Measurements from ENCODE around the gene NRG2. TPM values are rescaled to one million over a fixed set of nuclear protein-coding genes. Genes with fewer than 3 reads are reported as not detected.

NRG2 gene
- total and polyA plus RNA-seq, 10 donors: 0.83 to 7.7 (median 4.4) TPM

DNA sequence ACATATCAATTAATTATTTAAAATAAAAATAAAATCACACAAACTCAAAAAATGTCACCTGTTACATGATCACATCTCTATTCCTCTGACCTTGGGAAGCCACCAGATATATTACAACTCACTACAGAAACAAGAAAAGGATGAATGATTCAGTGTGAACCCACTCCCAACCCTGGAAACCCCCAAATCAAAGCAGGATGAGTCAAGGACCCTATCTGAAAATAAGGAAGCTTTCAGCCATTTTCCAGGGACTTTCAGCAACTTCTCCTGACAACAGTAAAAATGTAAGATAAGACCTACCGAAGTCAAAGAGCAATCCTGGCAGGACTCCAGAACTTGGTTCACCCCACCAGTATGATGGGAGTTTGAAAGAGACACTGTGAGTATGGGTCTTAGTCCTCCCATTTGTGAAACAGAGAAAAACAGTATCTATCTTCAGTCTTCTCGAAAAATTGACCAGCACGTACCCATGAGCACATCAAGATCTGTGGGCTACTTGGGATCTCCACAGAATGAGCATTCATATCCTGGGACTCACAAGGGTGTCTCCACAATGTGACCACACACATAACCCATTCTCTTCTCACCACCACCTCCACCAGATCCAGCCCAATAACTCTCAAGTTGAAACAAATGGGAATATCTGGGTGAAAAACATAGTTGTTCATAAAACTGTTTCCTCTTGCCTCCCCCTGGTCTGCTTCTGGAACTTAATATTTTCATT is 9.9 kb downstream of the NRG2 start:
- DNase-seq: no peak
- no peak for TF ChIP-seq POLR2A (IDR thresholded peaks at IDR 0.05)
- TF ChIP-seq, protein P1, sequence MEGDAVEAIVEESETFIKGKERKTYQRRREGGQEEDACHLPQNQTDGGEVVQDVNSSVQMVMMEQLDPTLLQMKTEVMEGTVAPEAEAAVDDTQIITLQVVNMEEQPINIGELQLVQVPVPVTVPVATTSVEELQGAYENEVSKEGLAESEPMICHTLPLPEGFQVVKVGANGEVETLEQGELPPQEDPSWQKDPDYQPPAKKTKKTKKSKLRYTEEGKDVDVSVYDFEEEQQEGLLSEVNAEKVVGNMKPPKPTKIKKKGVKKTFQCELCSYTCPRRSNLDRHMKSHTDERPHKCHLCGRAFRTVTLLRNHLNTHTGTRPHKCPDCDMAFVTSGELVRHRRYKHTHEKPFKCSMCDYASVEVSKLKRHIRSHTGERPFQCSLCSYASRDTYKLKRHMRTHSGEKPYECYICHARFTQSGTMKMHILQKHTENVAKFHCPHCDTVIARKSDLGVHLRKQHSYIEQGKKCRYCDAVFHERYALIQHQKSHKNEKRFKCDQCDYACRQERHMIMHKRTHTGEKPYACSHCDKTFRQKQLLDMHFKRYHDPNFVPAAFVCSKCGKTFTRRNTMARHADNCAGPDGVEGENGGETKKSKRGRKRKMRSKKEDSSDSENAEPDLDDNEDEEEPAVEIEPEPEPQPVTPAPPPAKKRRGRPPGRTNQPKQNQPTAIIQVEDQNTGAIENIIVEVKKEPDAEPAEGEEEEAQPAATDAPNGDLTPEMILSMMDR (IDR thresholded peaks at IDR 0.05 in 8 of 11, conservative IDR thresholded peaks at IDR 0.05 in 3 of 11): no peak
- TF ChIP-seq POLR2AphosphoS5 (IDR thresholded peaks at IDR 0.05): no peak
- H3K27me3 ChIP-seq (replicated peaks in 1 of 7): peaks cover 0 to 28% (median 0%) of the 10 kb centered on the region in 7 donors
- no peak overlapping the region for H3K27ac ChIP-seq
- peaks cover 0 to 21% (median 7%) of the 10 kb centered on the region in 6 donors for H3K4me1 ChIP-seq
- H3K4me3 ChIP-seq: no peak overlapping the region
- H3K9me3 ChIP-seq: peaks cover 0 to 5% (median 0%) of the 10 kb centered on the region in 8 donors
- intact Hi-C loops (cut with DNase I; ENCODE audit: low total_unique reads): no loop called here
- WGBS, 5 donors: 79 to 91% (median 85%) methylated on average over 3 of the region's 3 CpGs
- no peaks in the 10 kb centered on the region for H3K36me3 ChIP-seq

DNA sequence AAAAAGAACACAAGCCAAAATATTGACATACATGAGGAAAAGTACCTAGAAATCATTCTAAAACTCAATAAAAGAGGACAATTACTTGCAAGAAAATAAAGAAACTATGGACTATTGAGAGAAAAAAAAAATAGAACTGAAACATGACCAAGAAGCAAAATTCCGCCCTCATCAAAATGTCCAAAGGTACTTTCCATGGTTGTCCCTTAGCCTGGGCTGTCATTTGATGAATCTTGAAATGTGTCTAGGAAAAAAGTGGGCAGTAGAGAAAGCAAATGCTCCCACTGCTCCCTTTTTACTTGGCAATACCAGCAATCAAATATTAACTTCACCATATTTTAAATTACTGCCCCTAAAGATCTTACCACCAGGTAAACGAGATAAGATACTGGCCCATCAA is 10.8 kb downstream of the NRG2 start:
- Histone ChIP-seq H3K9me3 (peaks cover 0 to 5% (median 0%) of the 10 kb centered on the region in 8 donors), H3K4me1 (peaks cover 0 to 16% (median 6%) of the 10 kb centered on the region in 6 donors), H3K4me3 (no peak overlapping the region), H3K27me3 (replicated peaks in 1 of 7) (peaks cover 0 to 22% (median 0%) of the 10 kb centered on the region in 7 donors), H3K27ac (no peak overlapping the region), H3K36me3 (no peaks in the 10 kb centered on the region)
- no peak for TF ChIP-seq POLR2AphosphoS5 (IDR thresholded peaks at IDR 0.05)
- WGBS, 5 donors: 84 to 92% (median 87%) methylated on average over 2 of the region's 2 CpGs
- no peak for DNase-seq
- intact Hi-C loops (cut with DNase I; ENCODE audit: low total_unique reads): no loop called here

DNA sequence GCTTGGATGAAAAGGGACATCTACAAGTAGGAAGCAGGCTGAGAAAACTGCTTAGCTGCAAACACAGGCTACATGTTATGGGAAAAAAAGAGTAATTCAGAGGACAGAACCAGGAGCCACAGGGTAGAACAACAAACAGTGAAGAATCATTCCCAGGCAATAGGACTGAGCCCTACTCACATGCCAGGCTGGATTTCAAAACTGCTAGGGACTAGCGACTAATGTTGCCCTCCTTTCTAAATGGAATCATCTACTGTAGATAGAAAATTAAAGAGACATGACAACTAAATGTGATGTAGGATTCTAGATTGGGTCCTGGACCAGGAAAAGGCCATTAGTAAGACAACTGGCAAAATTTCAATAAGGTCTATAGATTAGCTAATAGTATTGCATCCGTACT is 15.3 kb downstream of the NRG2 start:
- H3K4me3 ChIP-seq: no peak overlapping the region
- no peaks in the 10 kb centered on the region for H3K36me3 ChIP-seq
- DNase-seq: no peak
- peaks cover 0 to 29% (median 0%) of the 10 kb centered on the region in 7 donors for H3K27me3 ChIP-seq (replicated peaks in 1 of 7)
- H3K4me1 ChIP-seq: peaks cover 0 to 5% (median 0%) of the 10 kb centered on the region in 6 donors
- TF ChIP-seq POLR2A (IDR thresholded peaks at IDR 0.05) (no peak), POLR2AphosphoS5 (IDR thresholded peaks at IDR 0.05) (no peak)
- TF ChIP-seq, protein P1 (IDR thresholded peaks at IDR 0.05 in 8 of 11, conservative IDR thresholded peaks at IDR 0.05 in 3 of 11): no peak
- no peak overlapping the region for H3K27ac ChIP-seq
- WGBS, 5 donors: 87 to 94% (median 92%) methylated on average over 2 of the region's 2 CpGs
- H3K9me3 ChIP-seq: no peaks in the 10 kb centered on the region
- intact Hi-C loops (cut with DNase I; ENCODE audit: low total_unique reads): no loop called here

DNA sequence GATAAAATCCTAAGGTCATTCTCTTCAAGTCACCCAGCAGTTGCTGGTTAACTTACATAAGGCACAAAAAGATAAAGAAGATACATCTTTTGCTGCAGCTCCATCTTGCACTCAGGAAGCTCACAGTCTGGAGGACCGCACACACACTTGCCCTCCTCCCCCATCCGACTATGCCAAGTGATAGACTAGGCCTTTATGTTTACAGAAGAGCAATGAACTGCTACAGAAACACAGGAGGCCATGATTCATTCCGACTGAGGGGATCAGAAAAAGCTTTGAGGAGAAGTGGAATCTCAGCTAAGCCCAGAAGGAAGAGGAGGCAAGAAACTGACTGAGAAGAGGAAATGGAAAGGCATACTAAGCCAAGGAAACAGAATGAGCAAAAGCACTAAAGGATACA is 17.4 kb downstream of the NRG2 start:
- Histone ChIP-seq H3K9me3 (no peaks in the 10 kb centered on the region), H3K27ac (no peak overlapping the region), H3K27me3 (replicated peaks in 1 of 7) (peaks cover 0 to 31% (median 0%) of the 10 kb centered on the region in 7 donors), H3K4me3 (no peak overlapping the region), H3K4me1 (peaks cover 0 to 15% (median 0%) of the 10 kb centered on the region in 6 donors), H3K36me3 (no peaks in the 10 kb centered on the region)
- TF ChIP-seq POLR2AphosphoS5 (IDR thresholded peaks at IDR 0.05): no peak
- TF ChIP-seq POLR2A (IDR thresholded peaks at IDR 0.05): no peak
- TF ChIP-seq, protein P1 (IDR thresholded peaks at IDR 0.05 in 8 of 11, conservative IDR thresholded peaks at IDR 0.05 in 3 of 11): no peak
- intact Hi-C loops (cut with DNase I; ENCODE audit: low total_unique reads): no loop called here
- no peak for DNase-seq
- 76 to 86% (median 82%) methylated on average over 3 of the region's 3 CpGs for WGBS, 5 donors
